Peyer's patch (tissue), 4 donors: ENCODE data around the gene HELZ. TPM values are rescaled to one million over a fixed set of nuclear protein-coding genes. Genes with fewer than 3 reads are reported as not detected.
A peak's percentile ranks its signal among the peaks of the same experiment; 100 is the strongest.

Experiments used
- DNase-seq, 3 donors: peaks; one replicate each; pipeline ENCODE4 v3.0.0-alpha.2; 2017 to 2019
- H3K27ac ChIP-seq, 4 donors: fragments of 200-600 bp; sonication (generic); one replicate each; pipeline ENCODE4 v1.5.1; 2016 to 2019
- H3K27me3 ChIP-seq, 2 donors: fragments of 200-600 bp; sonication (generic); one replicate each; pipeline ENCODE4 v1.5.1; 2019
- H3K36me3 ChIP-seq, 3 donors: fragments of 200-600 bp; sonication (generic); one replicate each; pipeline ENCODE4 v1.5.1; 2016 to 2019
- H3K4me1 ChIP-seq, 4 donors: fragments of 200-600 bp; sonication (generic); one replicate each; pipeline ENCODE4 v1.5.1; 2016 to 2019
- H3K4me3 ChIP-seq, 4 donors: fragments of 200-600 bp; sonication (generic); 1 replicate in 3 of 4; 2 replicates in 1 of 4; pipeline ENCODE4 v1.5.1; 2016 to 2019; ENCODE audit warnings: mild to moderate bottlenecking in 1 of 4
- H3K9me3 ChIP-seq, 4 donors: fragments of 200-600 bp; sonication (generic); one replicate each; pipeline ENCODE4 v1.5.1; 2016 to 2019; ENCODE audit warnings: mild to moderate bottlenecking in 1 of 4
- POLR2A ChIP-seq, 2 donors: fragments of 450-650 bp; IDR thresholded peaks; one replicate each; pipeline ENCODE4 v1.5.1; 2017; ENCODE audit warnings: antibody characterized with exemption in 2 of 2, mild to moderate bottlenecking in 2 of 2, moderate library complexity in 2 of 2
- total RNA-seq, 4 donors: library from RNA; depleted of rRNA; stranded (reverse); fragments of >200 nt; gene quantifications; one replicate each; pipeline ENCODE4 v1.1.0, GENCODE V29; 2016
- TF ChIP-seq, protein P1 (sequence below), 6 experiments: fragments of 450-650 bp in 4 of 6; fragments of 200-600 bp in 2 of 6; sonication (generic) in 1 of 6; IDR thresholded peaks; one replicate each; pipeline ENCODE4 v1.5.1; 2017 to 2019; ENCODE audit warnings: antibody characterized with exemption in 6 of 6, mild to moderate bottlenecking in 3 of 6, moderate library complexity in 1 of 6

The HELZ gene
- total RNA-seq, 4 donors from 2014 or later, result 37.1 to 124 (median 58.8) TPM

DNA sequence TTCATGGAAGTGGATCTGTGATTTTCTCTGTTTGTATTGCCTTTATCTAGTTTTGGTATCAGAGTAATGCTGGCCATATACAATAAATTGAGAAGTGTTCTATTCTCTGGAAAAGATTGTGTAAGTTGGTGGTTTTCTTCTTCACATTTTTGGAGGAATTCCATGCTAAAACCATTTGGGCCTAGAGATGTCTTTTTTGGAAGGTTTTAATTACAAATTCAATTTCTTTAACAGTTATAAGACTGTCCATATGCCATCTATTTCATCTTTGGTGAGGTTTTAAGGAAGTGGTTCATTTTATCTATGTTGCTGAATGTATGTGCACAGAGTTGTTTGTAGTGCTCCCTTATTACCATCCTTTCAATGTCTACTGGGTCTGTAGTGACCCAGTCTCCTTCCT, 154.7 kb downstream of the HELZ start:
- TF ChIP-seq, protein P1, sequence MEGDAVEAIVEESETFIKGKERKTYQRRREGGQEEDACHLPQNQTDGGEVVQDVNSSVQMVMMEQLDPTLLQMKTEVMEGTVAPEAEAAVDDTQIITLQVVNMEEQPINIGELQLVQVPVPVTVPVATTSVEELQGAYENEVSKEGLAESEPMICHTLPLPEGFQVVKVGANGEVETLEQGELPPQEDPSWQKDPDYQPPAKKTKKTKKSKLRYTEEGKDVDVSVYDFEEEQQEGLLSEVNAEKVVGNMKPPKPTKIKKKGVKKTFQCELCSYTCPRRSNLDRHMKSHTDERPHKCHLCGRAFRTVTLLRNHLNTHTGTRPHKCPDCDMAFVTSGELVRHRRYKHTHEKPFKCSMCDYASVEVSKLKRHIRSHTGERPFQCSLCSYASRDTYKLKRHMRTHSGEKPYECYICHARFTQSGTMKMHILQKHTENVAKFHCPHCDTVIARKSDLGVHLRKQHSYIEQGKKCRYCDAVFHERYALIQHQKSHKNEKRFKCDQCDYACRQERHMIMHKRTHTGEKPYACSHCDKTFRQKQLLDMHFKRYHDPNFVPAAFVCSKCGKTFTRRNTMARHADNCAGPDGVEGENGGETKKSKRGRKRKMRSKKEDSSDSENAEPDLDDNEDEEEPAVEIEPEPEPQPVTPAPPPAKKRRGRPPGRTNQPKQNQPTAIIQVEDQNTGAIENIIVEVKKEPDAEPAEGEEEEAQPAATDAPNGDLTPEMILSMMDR (IDR thresholded peaks at IDR 0.05), result no peak
- no peak for TF ChIP-seq POLR2A (IDR thresholded peaks at IDR 0.05)
- H3K4me1 ChIP-seq, result no peaks in the 10 kb centered on the region
- DNase-seq, result no peak
- no peaks in the 10 kb centered on the region for H3K9me3 ChIP-seq
- no peak overlapping the region for H3K4me3 ChIP-seq
- no peaks in the 10 kb centered on the region for H3K27me3 ChIP-seq
- peaks cover 0 to 23% (median 0%) of the 10 kb centered on the region in 3 donors for H3K36me3 ChIP-seq
- no peak overlapping the region for H3K27ac ChIP-seq

DNA sequence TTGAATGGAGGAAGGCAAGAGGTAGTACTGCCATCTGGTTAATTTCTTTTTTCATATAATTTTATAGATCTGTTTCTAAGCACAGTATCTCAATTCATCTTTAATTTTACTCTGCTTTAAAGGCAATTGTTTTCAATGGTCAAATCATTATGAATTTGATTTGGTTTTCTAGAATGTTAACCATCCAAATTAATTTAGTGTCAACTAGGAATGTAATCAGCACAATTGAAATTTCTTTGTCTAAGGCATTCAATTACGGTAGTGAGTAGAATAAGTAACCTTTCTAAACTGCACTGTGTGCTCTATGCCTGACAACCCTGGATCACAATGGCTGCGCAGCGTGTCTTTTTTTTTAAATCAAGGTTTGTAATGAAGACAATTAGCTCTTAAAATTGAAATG, 156.4 kb downstream of the HELZ start:
- Histone ChIP-seq H3K36me3 (peaks cover 0 to 29% (median 0%) of the 10 kb centered on the region in 3 donors), H3K27ac (no peak overlapping the region), H3K4me1 (no peaks in the 10 kb centered on the region), H3K27me3 (no peaks in the 10 kb centered on the region), H3K4me3 (no peak overlapping the region), H3K9me3 (no peaks in the 10 kb centered on the region)
- DNase-seq, result no peak
- no peak for TF ChIP-seq POLR2A (IDR thresholded peaks at IDR 0.05)
- TF ChIP-seq, protein P1 (IDR thresholded peaks at IDR 0.05), result no peak

DNA sequence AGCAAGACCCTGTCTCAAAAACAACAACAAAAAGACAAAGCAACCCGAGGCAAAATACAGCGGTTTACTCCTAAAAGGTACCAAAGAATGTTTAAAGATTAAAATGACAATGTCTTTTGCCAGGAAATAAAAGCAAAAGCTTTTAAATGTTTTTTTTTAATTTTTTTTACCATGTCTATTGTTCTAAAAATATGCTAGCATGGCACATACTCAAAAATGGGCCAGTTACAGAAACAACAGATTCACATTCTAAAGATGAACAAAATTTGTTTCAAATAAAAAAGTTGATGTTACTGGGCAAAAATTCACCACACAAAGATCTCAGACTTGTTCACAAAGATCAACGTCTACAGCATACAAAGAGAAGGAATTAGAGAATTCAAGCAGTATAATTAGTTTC, 159.6 kb downstream of the HELZ start:
- Histone ChIP-seq H3K36me3 (peaks cover 0 to 29% (median 0%) of the 10 kb centered on the region in 3 donors), H3K4me1 (no peaks in the 10 kb centered on the region), H3K27me3 (no peaks in the 10 kb centered on the region), H3K27ac (no peak overlapping the region), H3K4me3 (no peak overlapping the region), H3K9me3 (no peaks in the 10 kb centered on the region)
- no peak for DNase-seq
- no peak for TF ChIP-seq POLR2A (IDR thresholded peaks at IDR 0.05)
- TF ChIP-seq, protein P1 (IDR thresholded peaks at IDR 0.05), result no peak

DNA sequence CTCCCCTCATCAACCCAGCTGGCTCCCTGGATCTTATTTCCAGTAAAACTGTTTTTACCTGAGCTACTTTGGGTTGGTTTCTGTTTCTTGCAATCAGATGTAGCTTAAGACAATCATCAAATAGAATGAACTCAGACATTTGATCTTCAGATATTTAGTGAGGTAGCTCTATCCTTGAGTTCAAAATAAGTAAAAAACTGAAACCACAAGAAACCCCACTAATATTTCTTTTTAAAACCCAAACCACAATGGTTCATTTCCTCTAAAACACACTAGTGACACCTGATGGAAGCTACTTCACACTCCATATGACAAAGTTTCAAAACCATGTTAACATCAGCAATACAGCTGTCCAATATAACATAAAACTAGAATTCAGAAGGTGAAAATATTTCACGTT, 162.9 kb downstream of the HELZ start:
- Histone ChIP-seq H3K4me3 (no peak overlapping the region), H3K9me3 (no peaks in the 10 kb centered on the region), H3K4me1 (no peaks in the 10 kb centered on the region), H3K27me3 (no peaks in the 10 kb centered on the region), H3K27ac (no peak overlapping the region), H3K36me3 (peaks cover 0 to 31% (median 0%) of the 10 kb centered on the region in 3 donors)
- no peak for DNase-seq
- TF ChIP-seq POLR2A (IDR thresholded peaks at IDR 0.05), result no peak
- TF ChIP-seq, protein P1 (IDR thresholded peaks at IDR 0.05), result peak in 1 of 6 experiments; percentile 13

DNA sequence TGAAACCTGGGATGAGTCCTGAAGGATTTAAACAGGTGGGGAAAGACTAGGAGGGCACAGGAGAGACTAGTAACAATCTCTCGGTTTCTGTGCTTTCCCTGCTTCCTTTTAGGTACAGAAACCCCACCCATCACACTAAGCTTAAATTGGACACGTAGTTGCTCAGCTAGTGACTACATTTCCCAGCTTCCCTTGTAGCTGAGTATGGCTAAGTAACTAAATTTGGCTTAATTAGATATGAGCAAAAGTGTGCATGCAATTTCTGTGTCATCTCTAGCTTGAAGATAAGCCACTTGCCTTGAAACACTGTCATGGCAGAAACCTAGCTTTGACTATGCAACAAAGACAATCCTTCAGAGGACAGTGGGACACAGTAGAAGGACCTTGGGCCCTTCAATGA, 164.2 kb downstream of the HELZ start:
- Histone ChIP-seq H3K36me3 (peaks cover 0 to 19% (median 0%) of the 10 kb centered on the region in 3 donors), H3K27me3 (no peaks in the 10 kb centered on the region), H3K27ac (no peak overlapping the region), H3K4me1 (no peaks in the 10 kb centered on the region), H3K4me3 (no peak overlapping the region), H3K9me3 (no peaks in the 10 kb centered on the region)
- no peak for DNase-seq
- TF ChIP-seq POLR2A (IDR thresholded peaks at IDR 0.05), result no peak
- TF ChIP-seq, protein P1 (IDR thresholded peaks at IDR 0.05), result no peak

DNA sequence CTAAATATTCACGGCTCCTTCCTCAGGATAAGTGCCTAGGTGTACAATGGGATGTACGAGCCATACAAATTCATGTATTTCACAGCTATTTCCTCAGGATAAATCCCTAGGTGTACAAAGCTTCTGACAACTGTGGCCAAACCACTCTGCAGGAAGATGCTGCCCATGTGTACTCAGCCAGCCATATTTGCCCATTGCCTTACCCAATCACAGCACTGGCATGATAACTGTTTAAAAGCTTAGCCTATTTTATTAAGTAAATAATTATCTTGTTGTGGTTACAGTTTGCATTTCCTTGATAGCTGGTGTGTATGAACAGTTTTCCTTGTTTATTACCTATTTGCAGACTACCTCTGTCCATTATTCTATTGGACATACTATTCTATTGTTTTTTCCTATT, 165.5 kb downstream of the HELZ start:
- Histone ChIP-seq H3K9me3 (no peaks in the 10 kb centered on the region), H3K4me1 (no peaks in the 10 kb centered on the region), H3K36me3 (peaks cover 0 to 8% (median 0%) of the 10 kb centered on the region in 3 donors), H3K4me3 (no peak overlapping the region), H3K27ac (no peak overlapping the region), H3K27me3 (no peaks in the 10 kb centered on the region)
- no peak for DNase-seq
- no peak for TF ChIP-seq POLR2A (IDR thresholded peaks at IDR 0.05)
- TF ChIP-seq, protein P1 (IDR thresholded peaks at IDR 0.05), result no peak
